Vagina (tissue), 2 donors: Measurements from ENCODE around the gene CNGA4.

Experiments used
- POLR2A ChIP-seq, 2 donors: fragments of 450-650 bp; IDR thresholded peaks; one replicate each; pipeline ENCODE4 v1.6.1; 2017; ENCODE audit warnings: antibody characterized with exemption in 2 of 2, mild to moderate bottlenecking in 2 of 2, moderate library complexity in 2 of 2
- POLR2AphosphoS5 ChIP-seq, 2 donors: sonication (generic); formaldehyde crosslinking; IDR thresholded peaks; one replicate each; pipeline ENCODE4 v1.9.0; 2017; ENCODE audit warnings: antibody characterized with exemption in 2 of 2, mild to moderate bottlenecking in 2 of 2, low read depth in 1 of 2; ENCODE audit not compliant: insufficient read depth in 1 of 2
- TF ChIP-seq, protein P1 (sequence below), 3 experiments: fragments of 450-650 bp in 2 of 3; fragments of 200-600 bp in 1 of 3; sonication (generic) in 1 of 3; IDR thresholded peaks; one replicate each; pipeline ENCODE4 v1.5.1; 2017 to 2019; ENCODE audit warnings: antibody characterized with exemption in 3 of 3, mild to moderate bottlenecking in 2 of 3, moderate library complexity in 2 of 3

DNA sequence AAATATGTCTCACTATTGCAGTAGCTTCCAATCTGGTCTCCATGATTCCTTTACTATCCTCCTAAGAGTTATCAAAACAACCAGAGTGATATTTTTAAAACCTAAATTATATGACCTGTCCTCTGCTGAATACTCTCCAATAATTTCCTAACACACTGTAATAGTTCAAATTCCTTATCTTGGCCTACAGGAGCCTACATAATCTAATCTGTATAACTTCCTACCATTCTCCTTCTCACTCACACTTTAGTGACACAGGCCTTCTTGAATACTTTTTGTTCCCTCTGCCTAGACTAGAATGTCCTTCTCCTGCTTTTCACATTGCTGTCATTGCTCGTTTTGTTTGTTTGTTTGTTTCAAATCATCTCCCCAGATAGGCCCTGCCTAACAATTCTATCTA, 13.9 kb upstream of the CNGA4 start:
- TF ChIP-seq, protein P1, sequence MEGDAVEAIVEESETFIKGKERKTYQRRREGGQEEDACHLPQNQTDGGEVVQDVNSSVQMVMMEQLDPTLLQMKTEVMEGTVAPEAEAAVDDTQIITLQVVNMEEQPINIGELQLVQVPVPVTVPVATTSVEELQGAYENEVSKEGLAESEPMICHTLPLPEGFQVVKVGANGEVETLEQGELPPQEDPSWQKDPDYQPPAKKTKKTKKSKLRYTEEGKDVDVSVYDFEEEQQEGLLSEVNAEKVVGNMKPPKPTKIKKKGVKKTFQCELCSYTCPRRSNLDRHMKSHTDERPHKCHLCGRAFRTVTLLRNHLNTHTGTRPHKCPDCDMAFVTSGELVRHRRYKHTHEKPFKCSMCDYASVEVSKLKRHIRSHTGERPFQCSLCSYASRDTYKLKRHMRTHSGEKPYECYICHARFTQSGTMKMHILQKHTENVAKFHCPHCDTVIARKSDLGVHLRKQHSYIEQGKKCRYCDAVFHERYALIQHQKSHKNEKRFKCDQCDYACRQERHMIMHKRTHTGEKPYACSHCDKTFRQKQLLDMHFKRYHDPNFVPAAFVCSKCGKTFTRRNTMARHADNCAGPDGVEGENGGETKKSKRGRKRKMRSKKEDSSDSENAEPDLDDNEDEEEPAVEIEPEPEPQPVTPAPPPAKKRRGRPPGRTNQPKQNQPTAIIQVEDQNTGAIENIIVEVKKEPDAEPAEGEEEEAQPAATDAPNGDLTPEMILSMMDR (IDR thresholded peaks at IDR 0.05) = no peak
- TF ChIP-seq POLR2A (IDR thresholded peaks at IDR 0.05) = no peak
- TF ChIP-seq POLR2AphosphoS5 (IDR thresholded peaks at IDR 0.05; ENCODE audit: insufficient read depth in 1 of 2, low read depth in 1 of 2) = no peak
